ENCODE measurements around the gene ERICH6B.

DNA sequence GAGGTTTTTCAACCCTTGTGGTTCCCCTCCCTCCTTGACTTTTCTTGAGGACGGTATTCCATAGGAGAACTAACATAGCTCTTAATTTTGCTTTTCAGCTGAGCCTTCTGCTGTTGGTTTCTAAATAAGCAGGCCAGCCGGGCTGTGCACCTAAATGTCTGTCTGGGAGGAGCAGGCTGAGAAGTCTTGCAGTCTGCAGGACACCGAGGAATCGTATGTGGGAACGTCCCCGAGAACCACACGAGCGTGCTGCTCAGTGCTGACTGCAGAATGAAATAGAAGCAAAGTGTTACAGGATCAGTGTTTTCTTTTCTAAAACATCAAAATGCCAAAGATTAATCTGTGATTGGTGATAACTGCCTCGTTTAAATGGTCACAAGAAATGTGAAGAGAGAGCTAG is 80.9 kb downstream of the ERICH6B start:
- TF ChIP-seq, protein P1, sequence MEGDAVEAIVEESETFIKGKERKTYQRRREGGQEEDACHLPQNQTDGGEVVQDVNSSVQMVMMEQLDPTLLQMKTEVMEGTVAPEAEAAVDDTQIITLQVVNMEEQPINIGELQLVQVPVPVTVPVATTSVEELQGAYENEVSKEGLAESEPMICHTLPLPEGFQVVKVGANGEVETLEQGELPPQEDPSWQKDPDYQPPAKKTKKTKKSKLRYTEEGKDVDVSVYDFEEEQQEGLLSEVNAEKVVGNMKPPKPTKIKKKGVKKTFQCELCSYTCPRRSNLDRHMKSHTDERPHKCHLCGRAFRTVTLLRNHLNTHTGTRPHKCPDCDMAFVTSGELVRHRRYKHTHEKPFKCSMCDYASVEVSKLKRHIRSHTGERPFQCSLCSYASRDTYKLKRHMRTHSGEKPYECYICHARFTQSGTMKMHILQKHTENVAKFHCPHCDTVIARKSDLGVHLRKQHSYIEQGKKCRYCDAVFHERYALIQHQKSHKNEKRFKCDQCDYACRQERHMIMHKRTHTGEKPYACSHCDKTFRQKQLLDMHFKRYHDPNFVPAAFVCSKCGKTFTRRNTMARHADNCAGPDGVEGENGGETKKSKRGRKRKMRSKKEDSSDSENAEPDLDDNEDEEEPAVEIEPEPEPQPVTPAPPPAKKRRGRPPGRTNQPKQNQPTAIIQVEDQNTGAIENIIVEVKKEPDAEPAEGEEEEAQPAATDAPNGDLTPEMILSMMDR (conservative IDR thresholded peaks at IDR 0.05 in 1 of 2, IDR thresholded peaks at IDR 0.05 in 1 of 2; ENCODE audit: extremely low read depth in 1 of 2, insufficient read depth in 1 of 2, low read depth in 1 of 2, low read length in 2 of 2), result no peak
- TF ChIP-seq EZH2 (IDR thresholded peaks at IDR 0.05; ENCODE audit: borderline replicate concordance, low read length), result no peak
